Neural progenitor cell (in vitro differentiated cells): ENCODE data around the gene IFIH1. TPM values are rescaled to one million over a fixed set of nuclear protein-coding genes. Genes with fewer than 3 reads are reported as not detected.

Experiments used
- DNase-seq: peaks from one replicate; pipeline ENCODE4 v3.0.0-alpha.2; 2016; ENCODE audit warnings: low spot score
- H2AFZ ChIP-seq: fragments of 200-600 bp; sonication (generic); replicated peaks from 2 replicates; pipeline ENCODE4 v1.6.1; 2016; ENCODE audit warnings: antibody characterized with exemption
- H3F3A ChIP-seq: fragments of 200-600 bp; sonication (generic); 2 replicates; pipeline ENCODE4 v1.6.1; 2016; ENCODE audit warnings: antibody characterized with exemption, low read depth
- H3K27ac ChIP-seq: fragments of 200-600 bp; sonication (generic); 2 replicates; pipeline ENCODE4 v1.5.1; 2016; ENCODE audit warnings: mild to moderate bottlenecking
- H3K27me3 ChIP-seq: fragments of 200-600 bp; sonication (generic); 2 replicates; pipeline ENCODE4 v1.6.1; 2016; ENCODE audit warnings: mild to moderate bottlenecking, moderate library complexity
- H3K36me3 ChIP-seq: fragments of 200-600 bp; sonication (generic); 2 replicates; pipeline ENCODE4 v1.5.1; 2016
- H3K4me1 ChIP-seq: fragments of 200-600 bp; sonication (generic); 2 replicates; pipeline ENCODE4 v1.6.1; 2016; ENCODE audit warnings: mixed run types
- H3K4me2 ChIP-seq: fragments of 200-600 bp; sonication (generic); 2 replicates; pipeline ENCODE4 v1.6.1; 2016
- H3K4me3 ChIP-seq: fragments of 200-600 bp; sonication (generic); 2 replicates; pipeline ENCODE4 v1.5.1; 2016
- H3K79me2 ChIP-seq: fragments of 200-600 bp; sonication (generic); 2 replicates; pipeline ENCODE4 v1.6.1; 2016; ENCODE audit warnings: low read depth
- H3K9ac ChIP-seq: fragments of 200-600 bp; sonication (generic); 2 replicates; pipeline ENCODE4 v1.6.1; 2016
- H3K9me3 ChIP-seq: fragments of 200-600 bp; sonication (generic); 2 replicates; pipeline ENCODE4 v1.5.1; 2016; ENCODE audit warnings: low read depth
- H4K20me1 ChIP-seq: fragments of 200-600 bp; sonication (generic); 2 replicates; pipeline ENCODE4 v1.6.1; 2016; ENCODE audit warnings: low read depth
- H3K27ac Mint-ChIP-seq: 3 replicates; pipeline ENCODE4 v1.8.0; 2021; ENCODE audit warnings: mixed read lengths
- H3K27me3 Mint-ChIP-seq: 2 replicates; pipeline ENCODE4 v1.8.0; 2022; ENCODE audit warnings: low read depth, mild to moderate bottlenecking, inconsistent platforms, moderate library complexity, mixed read lengths; ENCODE audit not compliant: insufficient read depth
- H3K36me3 Mint-ChIP-seq: 3 replicates; pipeline ENCODE4 v1.8.0; 2021; ENCODE audit warnings: mixed read lengths
- H3K4me1 Mint-ChIP-seq: 3 replicates; pipeline ENCODE4 v1.8.0; 2021; ENCODE audit warnings: mixed read lengths
- H3K4me3 Mint-ChIP-seq: 3 replicates; pipeline ENCODE4 v1.8.0; 2021; ENCODE audit warnings: mild to moderate bottlenecking, moderate library complexity, mixed read lengths
- H3K9me3 Mint-ChIP-seq: 3 replicates; pipeline ENCODE4 v1.8.0; 2020; ENCODE audit warnings: mixed read lengths
- EZH2 ChIP-seq: fragments of 200-600 bp; sonication (generic); IDR thresholded peaks from 2 replicates; pipeline ENCODE4 v1.6.1; 2017; ENCODE audit warnings: antibody characterized with exemption, mild to moderate bottlenecking, moderate library complexity
- EZH2phosphoT487 ChIP-seq: fragments of 200-600 bp; sonication (generic); IDR thresholded peaks from 2 replicates; pipeline ENCODE4 v1.6.1; 2017; ENCODE audit warnings: antibody characterized with exemption
- total RNA-seq: library from RNA; depleted of rRNA; stranded (reverse); fragments of >200 nt; gene quantifications from 2 replicates; pipeline ENCODE4 v1.2.3, GENCODE V29; 2015; ENCODE audit warnings: low replicate concordance
- TF ChIP-seq, protein P1 (sequence below): fragments of 200-600 bp; sonication (generic); IDR thresholded peaks from 2 replicates; pipeline ENCODE4 v1.5.1; 2017; ENCODE audit warnings: antibody characterized with exemption, mild to moderate bottlenecking

The IFIH1 gene
- total RNA-seq, 1 donor from 2014 or later = 0.79 TPM

DNA sequence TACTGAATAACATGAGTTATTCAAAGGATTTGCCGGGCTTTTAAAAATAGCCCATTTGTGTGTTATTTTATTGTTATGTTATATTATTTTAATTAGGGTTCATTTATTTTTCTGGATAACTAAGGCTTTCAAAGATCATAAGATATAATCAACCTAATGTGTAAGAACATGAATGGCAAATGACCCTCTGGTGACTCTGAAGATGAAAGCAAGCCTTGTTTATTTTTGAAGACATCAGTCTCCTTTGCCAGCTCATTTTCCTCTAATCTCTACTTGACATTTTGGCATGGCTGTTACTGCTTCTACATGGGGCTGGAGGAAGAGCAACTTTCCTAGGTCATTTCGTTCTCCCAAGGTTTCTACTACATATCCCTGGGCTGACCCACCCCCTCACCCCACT, 85.8 kb downstream of the IFIH1 start:
- Histone ChIP-seq H3K9ac (no peak overlapping the region), H3F3A (no peaks in the 10 kb centered on the region), H4K20me1 (no peaks in the 10 kb centered on the region), H3K9me3 (no peaks in the 10 kb centered on the region), H3K27ac (no peak overlapping the region), H3K79me2 (no peaks in the 10 kb centered on the region), H3K36me3 (no peaks in the 10 kb centered on the region), H3K27me3 (no peaks in the 10 kb centered on the region), H3K4me2 (no peak overlapping the region), H2AFZ (no peak overlapping the region), H3K4me3 (no peak overlapping the region), H3K4me1 (no peaks in the 10 kb centered on the region)
- H3K9me3 Mint-ChIP-seq = peaks cover 4% of the 10 kb centered on the region
- H3K36me3 Mint-ChIP-seq = peaks cover 2% of the 10 kb centered on the region
- H3K27me3 Mint-ChIP-seq = peaks cover 3% of the 10 kb centered on the region
- no peak for DNase-seq
- H3K4me3 Mint-ChIP-seq = no peak overlapping the region
- H3K4me1 Mint-ChIP-seq = no peaks in the 10 kb centered on the region
- no peak overlapping the region for H3K27ac Mint-ChIP-seq
- TF ChIP-seq, protein P1, sequence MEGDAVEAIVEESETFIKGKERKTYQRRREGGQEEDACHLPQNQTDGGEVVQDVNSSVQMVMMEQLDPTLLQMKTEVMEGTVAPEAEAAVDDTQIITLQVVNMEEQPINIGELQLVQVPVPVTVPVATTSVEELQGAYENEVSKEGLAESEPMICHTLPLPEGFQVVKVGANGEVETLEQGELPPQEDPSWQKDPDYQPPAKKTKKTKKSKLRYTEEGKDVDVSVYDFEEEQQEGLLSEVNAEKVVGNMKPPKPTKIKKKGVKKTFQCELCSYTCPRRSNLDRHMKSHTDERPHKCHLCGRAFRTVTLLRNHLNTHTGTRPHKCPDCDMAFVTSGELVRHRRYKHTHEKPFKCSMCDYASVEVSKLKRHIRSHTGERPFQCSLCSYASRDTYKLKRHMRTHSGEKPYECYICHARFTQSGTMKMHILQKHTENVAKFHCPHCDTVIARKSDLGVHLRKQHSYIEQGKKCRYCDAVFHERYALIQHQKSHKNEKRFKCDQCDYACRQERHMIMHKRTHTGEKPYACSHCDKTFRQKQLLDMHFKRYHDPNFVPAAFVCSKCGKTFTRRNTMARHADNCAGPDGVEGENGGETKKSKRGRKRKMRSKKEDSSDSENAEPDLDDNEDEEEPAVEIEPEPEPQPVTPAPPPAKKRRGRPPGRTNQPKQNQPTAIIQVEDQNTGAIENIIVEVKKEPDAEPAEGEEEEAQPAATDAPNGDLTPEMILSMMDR = no peak
- no peak for TF ChIP-seq EZH2
- no peak for TF ChIP-seq EZH2phosphoT487

DNA sequence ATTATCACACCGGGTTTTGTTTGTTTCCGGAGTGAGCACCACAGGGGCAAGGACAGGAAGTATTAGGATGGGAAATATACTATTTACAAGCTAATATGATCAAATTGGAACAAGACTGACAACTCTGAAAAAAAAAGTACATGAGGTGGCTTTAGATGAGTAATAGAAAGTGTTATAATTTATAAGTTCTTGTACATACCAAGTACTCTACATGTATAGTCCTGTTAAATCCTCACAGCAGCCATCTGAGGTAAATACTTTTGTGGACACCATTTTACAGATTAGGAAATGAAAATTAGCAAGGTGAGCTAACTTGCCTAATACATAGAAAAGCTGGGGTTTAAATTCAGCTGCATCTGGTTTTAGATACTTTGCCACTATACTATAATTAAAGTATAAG, 86.5 kb downstream of the IFIH1 start:
- H3K4me2 ChIP-seq = no peak overlapping the region
- no peaks in the 10 kb centered on the region for H3K4me1 Mint-ChIP-seq

DNA sequence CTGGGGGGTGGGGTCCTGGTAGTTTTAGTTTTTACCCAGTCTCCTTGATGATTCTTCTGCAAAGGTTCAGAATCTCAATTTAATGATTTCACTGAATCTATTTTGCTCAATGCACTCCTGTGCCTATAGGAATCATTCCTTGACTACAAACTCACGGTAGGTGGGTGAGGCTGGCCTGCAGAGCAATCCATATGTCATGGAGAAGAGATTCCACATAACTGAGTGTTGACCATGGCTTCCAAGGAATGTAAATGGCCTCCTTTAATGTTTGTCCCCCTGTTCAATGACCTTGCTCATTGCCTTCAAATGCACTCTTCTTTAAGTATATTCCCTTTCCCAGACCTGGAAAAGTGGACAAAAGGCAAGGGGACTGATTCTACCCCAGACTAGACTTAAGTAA, 87.7 kb downstream of the IFIH1 start:
- no peaks in the 10 kb centered on the region for H3K79me2 ChIP-seq

More for the DNA sequence above, 86.5 kb downstream of the IFIH1 start:
- H3K9me3 ChIP-seq = no peaks in the 10 kb centered on the region
- Mint-ChIP-seq H3K27ac (no peak overlapping the region), H3K27me3 (peaks cover 3% of the 10 kb centered on the region), H3K36me3 (peaks cover 2% of the 10 kb centered on the region), H3K4me3 (no peak overlapping the region), H3K9me3 (peaks cover 4% of the 10 kb centered on the region)
- H3F3A ChIP-seq = no peaks in the 10 kb centered on the region
- H3K27ac ChIP-seq = no peak overlapping the region
- H3K9ac ChIP-seq = no peak overlapping the region
- H3K4me1 ChIP-seq = no peaks in the 10 kb centered on the region
- no peaks in the 10 kb centered on the region for H3K36me3 ChIP-seq
- TF ChIP-seq EZH2 (no peak), EZH2phosphoT487 (no peak)
- TF ChIP-seq, protein P1 = no peak
- no peak overlapping the region for H3K4me3 ChIP-seq
- H4K20me1 ChIP-seq = no peaks in the 10 kb centered on the region
- H3K79me2 ChIP-seq = no peaks in the 10 kb centered on the region
- no peaks in the 10 kb centered on the region for H3K27me3 ChIP-seq
- no peak overlapping the region for H2AFZ ChIP-seq
- DNase-seq = no peak

More for the DNA sequence above, 87.7 kb downstream of the IFIH1 start:
- Histone ChIP-seq H4K20me1 (no peaks in the 10 kb centered on the region), H3K4me3 (no peak overlapping the region), H3F3A (no peaks in the 10 kb centered on the region), H3K9ac (no peak overlapping the region), H3K4me2 (no peak overlapping the region), H3K27ac (no peak overlapping the region), H3K9me3 (no peaks in the 10 kb centered on the region), H3K36me3 (no peaks in the 10 kb centered on the region), H3K27me3 (no peaks in the 10 kb centered on the region), H2AFZ (no peak overlapping the region), H3K4me1 (no peaks in the 10 kb centered on the region)
- no peak overlapping the region for H3K27ac Mint-ChIP-seq
- H3K36me3 Mint-ChIP-seq = peaks cover 2% of the 10 kb centered on the region
- DNase-seq = no peak
- H3K27me3 Mint-ChIP-seq = peaks cover 3% of the 10 kb centered on the region
- H3K4me3 Mint-ChIP-seq = no peak overlapping the region
- no peaks in the 10 kb centered on the region for H3K4me1 Mint-ChIP-seq
- peaks cover 3% of the 10 kb centered on the region for H3K9me3 Mint-ChIP-seq
- TF ChIP-seq EZH2phosphoT487 (no peak), EZH2 (no peak)
- TF ChIP-seq, protein P1 = no peak
